HepG2 (cell line): ENCODE measurements around the gene PRR15L. TPM values are rescaled to one million over a fixed set of nuclear protein-coding genes. Genes with fewer than 3 reads are reported as not detected.

ENCODE experiments used
- BRCA1 ChIP-seq: sonication (generic); formaldehyde crosslinking; IDR thresholded peaks from 2 replicates; pipeline ENCODE4 v1.4.0; 2020; ENCODE audit warnings: missing genetic modification reagents
- CBX5 ChIP-seq: sonication (generic); formaldehyde crosslinking; IDR thresholded peaks from 2 replicates; pipeline ENCODE4 v1.4.0; 2020; ENCODE audit warnings: missing genetic modification reagents, borderline replicate concordance
- EHMT2 ChIP-seq: fragments of 200-600 bp; sonication (generic); IDR thresholded peaks from 2 replicates; pipeline ENCODE4 v1.7.0; 2017; ENCODE audit warnings: antibody characterized with exemption, low read depth, low read length, borderline replicate concordance
- KLF13 ChIP-seq: sonication (generic); formaldehyde crosslinking; IDR thresholded peaks from 2 replicates; pipeline ENCODE4 v1.4.0; 2020; ENCODE audit warnings: mild to moderate bottlenecking, missing genetic modification reagents
- MYNN ChIP-seq: sonication (generic); formaldehyde crosslinking; IDR thresholded peaks from 2 replicates; pipeline ENCODE4 v1.4.0; 2020; ENCODE audit warnings: mild to moderate bottlenecking, low read depth, missing genetic modification reagents
- MZF1 ChIP-seq: sonication (generic); formaldehyde crosslinking; IDR thresholded peaks from 2 replicates; pipeline ENCODE4 v1.8.1; 2023; ENCODE audit warnings: mild to moderate bottlenecking, missing genetic modification reagents, borderline replicate concordance
- NFYB ChIP-seq: sonication (generic); formaldehyde crosslinking; IDR thresholded peaks from 2 replicates; pipeline ENCODE4 v1.4.0; 2020; ENCODE audit warnings: missing genetic modification reagents
- RFX1 ChIP-seq: fragments of 450-650 bp; IDR thresholded peaks from 2 replicates; pipeline ENCODE4 v1.6.1; 2017
- SIN3A ChIP-seq: IDR thresholded peaks from 2 replicates; pipeline ENCODE4 v1.6.1; 2011; ENCODE audit warnings: low read depth, mild to moderate bottlenecking, control low read depth, low read length, borderline replicate concordance
- TCF12 ChIP-seq, 2 experiments: fragments of 450-650 bp in 1 of 2; sonication (generic) in 1 of 2; formaldehyde crosslinking in 1 of 2; IDR thresholded peaks; 2 replicates each; pipeline versions ENCODE4 v1.6.1 to v1.8.0; 2017 to 2022; ENCODE audit warnings: antibody characterized with exemption in 1 of 2, mild to moderate bottlenecking in 1 of 2, missing genetic modification reagents in 1 of 2, moderate library complexity in 1 of 2
- ZNF83 ChIP-seq: sonication (generic); formaldehyde crosslinking; IDR thresholded peaks from 2 replicates; pipeline ENCODE4 v1.4.0; 2020; ENCODE audit warnings: missing genetic modification reagents, mild to moderate bottlenecking, borderline replicate concordance
- polyA plus RNA-seq, 8 experiments: library from polyadenylated mRNA; depleted of rRNA in 3 of 8; stranded (reverse) in 7 of 8; unstranded in 1 of 8; fragments of >200 nt; fragmentation: Illumina TruSeq in 4 of 8; extraction: Trizol in 4 of 8; gene quantifications; 2 replicates each; pipeline versions ENCODE4 v1.2.1 to v1.2.3, GENCODE V29; 2011 to 2016; ENCODE audit warnings: low read depth in 4 of 8, missing spikeins in 1 of 8, mixed read lengths in 1 of 8; ENCODE audit not compliant: insufficient read depth in 1 of 8
- total RNA-seq, 5 experiments: library from RNA; depleted of rRNA; stranded (reverse); fragments of >200 nt; fragmentation: Illumina TruSeq; extraction: Trizol; gene quantifications; 2 replicates each; pipeline ENCODE4 v1.2.3, GENCODE V29; 2016; ENCODE audit warnings: low read depth in 1 of 5
- TF ChIP-seq, protein P1 (sequence below): sonication (generic); formaldehyde crosslinking; IDR thresholded peaks from 2 replicates; pipeline ENCODE4 v1.5.1; 2020; ENCODE audit warnings: missing genetic modification reagents, mild to moderate bottlenecking, borderline replicate concordance
- TF ChIP-seq, protein P2 (sequence below): IDR thresholded peaks from 2 replicates; pipeline ENCODE4 v1.6.1; 2016
- TF ChIP-seq, protein P3 (sequence below): sonication (generic); formaldehyde crosslinking; IDR thresholded peaks from 2 replicates; pipeline ENCODE4 v1.5.0; 2020; ENCODE audit warnings: missing genetic modification reagents
- TF ChIP-seq, protein P4 (sequence below): sonication (generic); formaldehyde crosslinking; IDR thresholded peaks from 2 replicates; pipeline ENCODE4 v1.5.0; 2020; ENCODE audit warnings: missing genetic modification reagents, mild to moderate bottlenecking, borderline replicate concordance
- TF ChIP-seq, protein P5 (sequence below): sonication (generic); formaldehyde crosslinking; IDR thresholded peaks from 2 replicates; pipeline ENCODE4 v1.4.0; 2020; ENCODE audit warnings: missing genetic modification reagents, borderline replicate concordance
- TF ChIP-seq, protein P6 (sequence below): sonication (generic); formaldehyde crosslinking; IDR thresholded peaks from 2 replicates; pipeline ENCODE4 v1.5.1; 2020; ENCODE audit warnings: mild to moderate bottlenecking, missing genetic modification reagents

Gene PRR15L
- total and polyA plus RNA-seq, 2 of the 13 experiments (the other 11 are each of a cell fraction or from before 2014, with no cell fraction given), result 0.44 to 2.0 TPM

DNA sequence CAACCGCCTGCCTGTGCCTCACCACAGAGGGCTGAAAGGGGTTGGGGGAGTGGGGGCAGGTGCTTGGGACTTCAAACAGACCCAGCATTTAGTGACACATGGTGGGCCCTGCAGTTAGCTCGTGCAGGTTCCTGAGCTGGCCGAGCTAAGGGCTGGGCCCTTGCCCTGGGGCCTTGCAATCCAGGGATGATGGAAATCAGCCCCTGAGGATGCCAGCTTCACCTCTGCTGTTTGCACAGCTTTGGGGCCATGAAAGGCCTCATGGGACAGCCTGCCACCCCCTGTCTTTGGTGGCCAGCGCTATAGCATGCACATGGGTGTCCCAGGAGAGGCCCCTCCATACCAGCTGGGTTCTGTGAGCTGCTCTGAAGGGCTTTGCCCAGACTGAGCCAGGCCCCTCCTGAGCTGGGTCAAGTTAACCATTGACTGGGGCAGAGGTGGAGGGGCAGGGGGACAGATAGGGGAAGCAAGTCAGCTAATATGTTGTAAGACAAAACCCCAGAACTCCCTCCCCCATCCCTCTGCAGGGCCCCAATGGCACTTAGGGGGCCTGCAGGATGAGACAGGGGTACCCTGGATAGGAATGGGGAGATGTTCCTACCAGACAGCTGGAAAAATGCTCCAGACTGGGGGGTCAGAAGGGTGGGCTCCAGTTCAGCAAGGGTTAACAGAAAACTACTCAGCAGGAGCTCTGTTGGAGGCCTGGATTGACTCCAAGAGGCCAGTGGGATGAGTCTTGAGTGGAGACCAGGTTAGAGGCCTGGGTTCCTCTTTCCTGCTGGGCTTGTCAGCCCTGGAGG, 692 bp downstream of the PRR15L start (continued):
- TF ChIP-seq, protein P1, sequence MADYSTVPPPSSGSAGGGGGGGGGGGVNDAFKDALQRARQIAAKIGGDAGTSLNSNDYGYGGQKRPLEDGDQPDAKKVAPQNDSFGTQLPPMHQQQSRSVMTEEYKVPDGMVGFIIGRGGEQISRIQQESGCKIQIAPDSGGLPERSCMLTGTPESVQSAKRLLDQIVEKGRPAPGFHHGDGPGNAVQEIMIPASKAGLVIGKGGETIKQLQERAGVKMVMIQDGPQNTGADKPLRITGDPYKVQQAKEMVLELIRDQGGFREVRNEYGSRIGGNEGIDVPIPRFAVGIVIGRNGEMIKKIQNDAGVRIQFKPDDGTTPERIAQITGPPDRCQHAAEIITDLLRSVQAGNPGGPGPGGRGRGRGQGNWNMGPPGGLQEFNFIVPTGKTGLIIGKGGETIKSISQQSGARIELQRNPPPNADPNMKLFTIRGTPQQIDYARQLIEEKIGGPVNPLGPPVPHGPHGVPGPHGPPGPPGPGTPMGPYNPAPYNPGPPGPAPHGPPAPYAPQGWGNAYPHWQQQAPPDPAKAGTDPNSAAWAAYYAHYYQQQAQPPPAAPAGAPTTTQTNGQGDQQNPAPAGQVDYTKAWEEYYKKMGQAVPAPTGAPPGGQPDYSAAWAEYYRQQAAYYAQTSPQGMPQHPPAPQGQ (CRISPR knock-in tag), result no peak
- TF ChIP-seq, protein P2, sequence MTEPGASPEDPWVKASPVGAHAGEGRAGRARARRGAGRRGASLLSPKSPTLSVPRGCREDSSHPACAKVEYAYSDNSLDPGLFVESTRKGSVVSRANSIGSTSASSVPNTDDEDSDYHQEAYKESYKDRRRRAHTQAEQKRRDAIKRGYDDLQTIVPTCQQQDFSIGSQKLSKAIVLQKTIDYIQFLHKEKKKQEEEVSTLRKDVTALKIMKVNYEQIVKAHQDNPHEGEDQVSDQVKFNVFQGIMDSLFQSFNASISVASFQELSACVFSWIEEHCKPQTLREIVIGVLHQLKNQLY (CRISPR knock-in tag), result no peak
- no peak for TF ChIP-seq MYNN (CRISPR knock-in tag)
- TF ChIP-seq MZF1 (CRISPR knock-in tag), result no peak
- no peak for TF ChIP-seq EHMT2
- TF ChIP-seq, protein P3, sequence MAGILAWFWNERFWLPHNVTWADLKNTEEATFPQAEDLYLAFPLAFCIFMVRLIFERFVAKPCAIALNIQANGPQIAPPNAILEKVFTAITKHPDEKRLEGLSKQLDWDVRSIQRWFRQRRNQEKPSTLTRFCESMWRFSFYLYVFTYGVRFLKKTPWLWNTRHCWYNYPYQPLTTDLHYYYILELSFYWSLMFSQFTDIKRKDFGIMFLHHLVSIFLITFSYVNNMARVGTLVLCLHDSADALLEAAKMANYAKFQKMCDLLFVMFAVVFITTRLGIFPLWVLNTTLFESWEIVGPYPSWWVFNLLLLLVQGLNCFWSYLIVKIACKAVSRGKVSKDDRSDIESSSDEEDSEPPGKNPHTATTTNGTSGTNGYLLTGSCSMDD (CRISPR knock-in tag), result no peak
- no peak for TF ChIP-seq BRCA1 (CRISPR knock-in tag)
- TF ChIP-seq KLF13 (CRISPR knock-in tag), result peak; percentile 21; the same call in 1 of the 2 replicates
- TF ChIP-seq CBX5 (CRISPR knock-in tag), result no peak
- no peak for TF ChIP-seq NFYB (CRISPR knock-in tag)
- TF ChIP-seq SIN3A, result no peak
- TF ChIP-seq, protein P4, sequence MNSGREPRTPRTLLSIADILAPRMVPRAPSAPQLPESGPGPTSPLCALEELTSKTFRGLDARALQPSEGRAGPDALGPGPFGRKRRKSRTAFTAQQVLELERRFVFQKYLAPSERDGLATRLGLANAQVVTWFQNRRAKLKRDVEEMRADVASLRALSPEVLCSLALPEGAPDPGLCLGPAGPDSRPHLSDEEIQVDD (CRISPR knock-in tag), result no peak; the same call in 1 of the 2 replicates
- TF ChIP-seq, protein P5, sequence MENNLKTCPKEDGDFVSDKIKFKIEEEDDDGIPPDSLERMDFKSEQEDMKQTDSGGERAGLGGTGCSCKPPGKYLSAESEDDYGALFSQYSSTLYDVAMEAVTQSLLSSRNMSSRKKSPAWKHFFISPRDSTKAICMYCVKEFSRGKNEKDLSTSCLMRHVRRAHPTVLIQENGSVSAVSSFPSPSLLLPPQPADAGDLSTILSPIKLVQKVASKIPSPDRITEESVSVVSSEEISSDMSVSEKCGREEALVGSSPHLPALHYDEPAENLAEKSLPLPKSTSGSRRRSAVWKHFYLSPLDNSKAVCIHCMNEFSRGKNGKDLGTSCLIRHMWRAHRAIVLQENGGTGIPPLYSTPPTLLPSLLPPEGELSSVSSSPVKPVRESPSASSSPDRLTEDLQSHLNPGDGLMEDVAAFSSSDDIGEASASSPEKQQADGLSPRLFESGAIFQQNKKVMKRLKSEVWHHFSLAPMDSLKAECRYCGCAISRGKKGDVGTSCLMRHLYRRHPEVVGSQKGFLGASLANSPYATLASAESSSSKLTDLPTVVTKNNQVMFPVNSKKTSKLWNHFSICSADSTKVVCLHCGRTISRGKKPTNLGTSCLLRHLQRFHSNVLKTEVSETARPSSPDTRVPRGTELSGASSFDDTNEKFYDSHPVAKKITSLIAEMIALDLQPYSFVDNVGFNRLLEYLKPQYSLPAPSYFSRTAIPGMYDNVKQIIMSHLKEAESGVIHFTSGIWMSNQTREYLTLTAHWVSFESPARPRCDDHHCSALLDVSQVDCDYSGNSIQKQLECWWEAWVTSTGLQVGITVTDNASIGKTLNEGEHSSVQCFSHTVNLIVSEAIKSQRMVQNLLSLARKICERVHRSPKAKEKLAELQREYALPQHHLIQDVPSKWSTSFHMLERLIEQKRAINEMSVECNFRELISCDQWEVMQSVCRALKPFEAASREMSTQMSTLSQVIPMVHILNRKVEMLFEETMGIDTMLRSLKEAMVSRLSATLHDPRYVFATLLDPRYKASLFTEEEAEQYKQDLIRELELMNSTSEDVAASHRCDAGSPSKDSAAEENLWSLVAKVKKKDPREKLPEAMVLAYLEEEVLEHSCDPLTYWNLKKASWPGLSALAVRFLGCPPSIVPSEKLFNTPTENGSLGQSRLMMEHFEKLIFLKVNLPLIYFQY (CRISPR knock-in tag), result no peak
- TF ChIP-seq, protein P6, sequence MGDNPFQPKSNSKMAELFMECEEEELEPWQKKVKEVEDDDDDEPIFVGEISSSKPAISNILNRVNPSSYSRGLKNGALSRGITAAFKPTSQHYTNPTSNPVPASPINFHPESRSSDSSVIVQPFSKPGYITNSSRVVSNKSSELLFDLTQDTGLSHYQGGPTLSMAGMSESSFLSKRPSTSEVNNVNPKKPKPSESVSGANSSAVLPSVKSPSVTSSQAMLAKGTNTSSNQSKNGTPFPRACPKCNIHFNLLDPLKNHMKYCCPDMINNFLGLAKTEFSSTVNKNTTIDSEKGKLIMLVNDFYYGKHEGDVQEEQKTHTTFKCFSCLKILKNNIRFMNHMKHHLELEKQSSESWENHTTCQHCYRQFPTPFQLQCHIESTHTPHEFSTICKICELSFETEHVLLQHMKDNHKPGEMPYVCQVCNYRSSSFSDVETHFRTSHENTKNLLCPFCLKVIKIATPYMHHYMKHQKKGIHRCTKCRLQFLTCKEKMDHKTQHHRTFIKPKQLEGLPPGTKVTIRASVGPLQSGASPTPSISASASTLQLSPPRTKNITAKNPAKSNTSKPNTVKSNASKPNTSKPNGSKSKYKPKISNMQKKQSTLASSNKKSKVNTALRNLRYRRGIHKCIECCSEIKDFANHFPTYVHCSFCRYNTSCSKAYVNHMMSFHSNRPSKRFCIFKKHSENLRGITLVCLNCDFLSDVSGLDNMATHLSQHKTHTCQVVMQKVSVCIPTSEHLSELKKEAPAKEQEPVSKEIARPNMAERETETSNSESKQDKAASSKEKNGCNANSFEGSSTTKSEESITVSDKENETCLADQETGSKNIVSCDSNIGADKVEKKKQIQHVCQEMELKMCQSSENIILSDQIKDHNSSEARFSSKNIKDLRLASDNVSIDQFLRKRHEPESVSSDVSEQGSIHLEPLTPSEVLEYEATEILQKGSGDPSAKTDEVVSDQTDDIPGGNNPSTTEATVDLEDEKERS, result no peak
- no peak for TF ChIP-seq ZNF83 (CRISPR knock-in tag)
- no peak for TF ChIP-seq RFX1
- TF ChIP-seq TCF12 (IDR thresholded peaks at IDR 0.05), result no peak
- no peak for TF ChIP-seq TCF12 (CRISPR knock-in tag; IDR thresholded peaks at IDR 0.05)
